Panc1 (cell line): ENCODE data around the gene MIPOL1. TPM values are rescaled to one million over a fixed set of nuclear protein-coding genes. Genes with fewer than 3 reads are reported as not detected.

Experiments used
- ATAC-seq: fragments of 200-7000 bp; cut with Tn5 transposase; 2 replicates; pipeline ENCODE4 v1.9.1; 2020; ENCODE audit warnings: mild to moderate bottlenecking, moderate library complexity
- BruUV-seq: library from RNA; stranded (reverse); fragments of 400-500 nt; replicated peaks from 2 replicates; lab custom pipeline; 2021; lab: Mats Ljungman, UMichigan
- CTCF ChIA-PET: fragments of 300-600 bp; sonication (Branson Sonifier 250); formaldehyde crosslinking; loops from one replicate; lab custom pipeline; 2022; ENCODE audit warnings: antibody characterized with exemption; lab: Charles Lee
- POLR2A ChIA-PET: fragments of 300-600 bp; sonication (Branson Sonifier 250); formaldehyde crosslinking; loops from one replicate; lab custom pipeline; 2022; ENCODE audit warnings: antibody characterized with exemption; lab: Charles Lee
- DNase-seq: peaks from one replicate; pipeline ENCODE4 v3.0.0-alpha.2; 2010; ENCODE audit warnings: low read depth, low spot score
- H3K27ac ChIP-seq: 2 replicates; pipeline ENCODE4 v1.5.1; 2011; ENCODE audit warnings: mild to moderate bottlenecking, low read length, inconsistent platforms
- H3K27me3 ChIP-seq: fragments of 200-500 bp; sonication (Bioruptor generic); 2 replicates; pipeline ENCODE4 v1.6.0; 2014; ENCODE audit warnings: low read length, inconsistent platforms; ENCODE audit not compliant: control insufficient read depth, insufficient read depth
- H3K36me3 ChIP-seq: fragments of 200-500 bp; sonication (Bioruptor generic); 2 replicates; pipeline ENCODE4 v1.5.1; 2014; ENCODE audit warnings: inconsistent platforms, mild to moderate bottlenecking, low read length, moderate library complexity; ENCODE audit not compliant: control insufficient read depth, insufficient read depth
- H3K4me1 ChIP-seq: 2 replicates; pipeline ENCODE4 v1.5.1; 2011; ENCODE audit warnings: inconsistent platforms, mild to moderate bottlenecking, low read length, moderate library complexity; ENCODE audit not compliant: control insufficient read depth, insufficient read depth
- H3K4me3 ChIP-seq, 2 experiments: 2 replicates each; pipeline ENCODE4 v1.5.1; 2011 to 2012; ENCODE audit warnings: low read depth in 2 of 2, low read length in 2 of 2, mild to moderate bottlenecking in 2 of 2, inconsistent platforms in 1 of 2, moderate library complexity in 1 of 2
- H3K9me3 ChIP-seq: fragments of 200-500 bp; sonication (Bioruptor generic); 2 replicates; pipeline ENCODE4 v1.5.1; 2014; ENCODE audit warnings: low read depth, mild to moderate bottlenecking, inconsistent platforms, low read length, moderate library complexity; ENCODE audit not compliant: control insufficient read depth, insufficient read depth
- POLR2AphosphoS5 ChIP-seq: IDR thresholded peaks from 2 replicates; pipeline ENCODE4 v1.6.1; 2012; ENCODE audit warnings: mild to moderate bottlenecking, low read depth, low read length, moderate library complexity
- SIN3A ChIP-seq: IDR thresholded peaks from 2 replicates; pipeline ENCODE4 v1.6.1; 2012; ENCODE audit warnings: low read depth, mild to moderate bottlenecking, low read length, moderate library complexity, borderline replicate concordance; ENCODE audit not compliant: insufficient read depth
- TCF7L2 ChIP-seq: IDR thresholded peaks from 2 replicates; pipeline ENCODE4 v1.6.1; 2011; ENCODE audit warnings: mild to moderate bottlenecking, low read depth, low read length, inconsistent platforms
- in situ Hi-C: cut with HindIII; loops from 2 replicates; pipeline ENCODE4 v1.10.0; 2016; ENCODE audit warnings: low sequenced_read_pairs, low pct_unique_long_range_greater_than_20kb
- intact Hi-C: fragments of 100-400 bp; cut with micrococcal nuclease; formaldehyde crosslinking; loops from one replicate; pipeline ENCODE4 v1.10.0; 2022; ENCODE audit not compliant: unreplicated experiment
- total RNA-seq: library from RNA; stranded (reverse); gene quantifications from one replicate; pipeline ENCODE4 v1.2.1, GENCODE V29; 2021; ENCODE audit not compliant: unreplicated experiment
- TF ChIP-seq, protein P1 (sequence below): fragments of 450-650 bp; IDR thresholded peaks from 2 replicates; pipeline ENCODE4 v1.5.1; 2017; ENCODE audit warnings: mild to moderate bottlenecking
- TF ChIP-seq, protein P2 (sequence below), 2 experiments: IDR thresholded peaks; 2 replicates each; pipeline ENCODE4 v1.6.1; 2011 to 2012; ENCODE audit warnings: low read depth in 2 of 2, control low read depth in 1 of 2, low read length in 1 of 2, mild to moderate bottlenecking in 1 of 2, moderate library complexity in 1 of 2; ENCODE audit not compliant: insufficient read depth in 1 of 2

The MIPOL1 gene
- total RNA-seq, 1 experiment from 2014 or later = 12.8 TPM

DNA sequence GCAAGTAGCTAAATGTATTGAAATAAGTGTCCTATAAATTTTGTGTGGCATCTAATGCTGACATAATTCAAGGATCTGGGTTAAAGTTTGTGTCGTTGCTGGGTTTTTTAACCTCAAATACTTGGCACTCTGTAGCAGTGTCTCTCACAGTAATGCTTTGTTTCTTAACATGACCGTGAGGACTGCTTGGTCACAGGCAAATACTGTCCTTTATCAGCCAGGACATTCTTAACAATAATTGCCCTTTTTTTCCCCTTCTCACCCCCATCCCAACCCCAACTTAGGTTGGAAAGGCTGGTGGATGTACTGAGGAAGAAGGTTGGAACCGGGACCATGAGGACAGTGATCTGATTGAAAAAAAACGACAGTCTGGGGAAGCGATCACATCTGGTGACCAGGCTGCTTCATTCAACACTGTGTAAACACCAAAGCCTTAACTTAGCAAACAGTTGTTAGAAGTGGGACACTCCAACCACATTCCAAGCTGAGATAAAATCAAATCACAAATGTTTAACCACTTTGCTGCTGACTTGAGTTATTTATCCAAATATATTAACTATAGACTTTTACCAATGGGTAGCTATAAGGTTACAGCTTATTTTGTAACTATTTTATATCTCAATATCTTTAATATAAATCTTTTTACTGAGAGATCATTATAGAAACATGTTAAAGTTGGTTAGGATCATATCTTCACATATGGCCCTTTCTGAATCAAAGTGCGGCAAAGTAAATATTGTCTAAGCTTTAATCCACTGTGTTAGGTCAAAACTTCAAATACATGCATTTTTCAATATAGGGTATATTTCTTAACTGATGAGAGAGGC, 349.1 kb downstream of the MIPOL1 start:
- intact Hi-C loops (no loop called here), in situ Hi-C loops (no loop called here)
- ChIA-PET CTCF (no interaction called here), POLR2A (interaction anchor here (0.7 kb wide), 1 partner anchor 10 kb away, joined by 3 read pairs; no protein-coding TSS in a partner anchor)
- Histone ChIP-seq H3K4me1 (peaks cover 2% of the 10 kb centered on the region), H3K9me3 (no peaks in the 10 kb centered on the region), H3K27ac (peak overlapping the region; percentile 74), H3K4me3 (peak overlapping the region in 1 of 2 experiments; percentile 33; a peak in 1 of 4 replicates), H3K36me3 (no peaks in the 10 kb centered on the region), H3K27me3 (no peaks in the 10 kb centered on the region)
- TF ChIP-seq TCF7L2 = peak; percentile 74
- TF ChIP-seq, protein P1, sequence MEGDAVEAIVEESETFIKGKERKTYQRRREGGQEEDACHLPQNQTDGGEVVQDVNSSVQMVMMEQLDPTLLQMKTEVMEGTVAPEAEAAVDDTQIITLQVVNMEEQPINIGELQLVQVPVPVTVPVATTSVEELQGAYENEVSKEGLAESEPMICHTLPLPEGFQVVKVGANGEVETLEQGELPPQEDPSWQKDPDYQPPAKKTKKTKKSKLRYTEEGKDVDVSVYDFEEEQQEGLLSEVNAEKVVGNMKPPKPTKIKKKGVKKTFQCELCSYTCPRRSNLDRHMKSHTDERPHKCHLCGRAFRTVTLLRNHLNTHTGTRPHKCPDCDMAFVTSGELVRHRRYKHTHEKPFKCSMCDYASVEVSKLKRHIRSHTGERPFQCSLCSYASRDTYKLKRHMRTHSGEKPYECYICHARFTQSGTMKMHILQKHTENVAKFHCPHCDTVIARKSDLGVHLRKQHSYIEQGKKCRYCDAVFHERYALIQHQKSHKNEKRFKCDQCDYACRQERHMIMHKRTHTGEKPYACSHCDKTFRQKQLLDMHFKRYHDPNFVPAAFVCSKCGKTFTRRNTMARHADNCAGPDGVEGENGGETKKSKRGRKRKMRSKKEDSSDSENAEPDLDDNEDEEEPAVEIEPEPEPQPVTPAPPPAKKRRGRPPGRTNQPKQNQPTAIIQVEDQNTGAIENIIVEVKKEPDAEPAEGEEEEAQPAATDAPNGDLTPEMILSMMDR = no peak
- ATAC-seq = peak; percentile 89
- DNase-seq = no peak
- no TSS peak for BruUV-seq

DNA sequence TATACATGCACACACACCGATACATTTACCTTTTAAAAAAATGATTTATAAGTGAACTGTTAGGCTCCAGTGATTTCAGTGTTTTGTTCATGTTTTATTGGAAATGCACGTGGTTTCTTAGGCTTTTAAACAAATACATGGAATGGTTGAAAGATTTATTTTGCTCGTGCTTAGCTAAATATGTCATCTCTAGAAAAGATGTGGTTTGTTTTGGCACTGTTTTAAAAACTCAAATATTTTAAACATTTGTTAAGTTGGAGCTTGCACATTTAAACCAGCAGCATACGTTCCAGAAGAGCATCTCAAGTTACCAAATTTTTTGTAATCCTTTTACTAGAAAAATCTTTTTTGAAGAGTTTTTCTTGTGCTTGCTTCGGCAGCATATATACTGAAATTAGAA, 352.8 kb downstream of the MIPOL1 start:
- no peak for ATAC-seq
- in situ Hi-C loops (no loop called here), intact Hi-C loops (no loop called here)
- Histone ChIP-seq H3K27me3 (no peaks in the 10 kb centered on the region), H3K36me3 (no peaks in the 10 kb centered on the region), H3K9me3 (no peaks in the 10 kb centered on the region; the same call in 1 of the 2 replicates), H3K4me3 (no peak overlapping the region), H3K4me1 (peaks cover 2% of the 10 kb centered on the region), H3K27ac (no peak overlapping the region)
- CTCF ChIA-PET = no interaction called here
- POLR2A ChIA-PET = no interaction called here
- no TSS peak for BruUV-seq
- TF ChIP-seq POLR2AphosphoS5 (no peak), TCF7L2 (no peak), SIN3A (no peak)
- TF ChIP-seq, protein P2, sequence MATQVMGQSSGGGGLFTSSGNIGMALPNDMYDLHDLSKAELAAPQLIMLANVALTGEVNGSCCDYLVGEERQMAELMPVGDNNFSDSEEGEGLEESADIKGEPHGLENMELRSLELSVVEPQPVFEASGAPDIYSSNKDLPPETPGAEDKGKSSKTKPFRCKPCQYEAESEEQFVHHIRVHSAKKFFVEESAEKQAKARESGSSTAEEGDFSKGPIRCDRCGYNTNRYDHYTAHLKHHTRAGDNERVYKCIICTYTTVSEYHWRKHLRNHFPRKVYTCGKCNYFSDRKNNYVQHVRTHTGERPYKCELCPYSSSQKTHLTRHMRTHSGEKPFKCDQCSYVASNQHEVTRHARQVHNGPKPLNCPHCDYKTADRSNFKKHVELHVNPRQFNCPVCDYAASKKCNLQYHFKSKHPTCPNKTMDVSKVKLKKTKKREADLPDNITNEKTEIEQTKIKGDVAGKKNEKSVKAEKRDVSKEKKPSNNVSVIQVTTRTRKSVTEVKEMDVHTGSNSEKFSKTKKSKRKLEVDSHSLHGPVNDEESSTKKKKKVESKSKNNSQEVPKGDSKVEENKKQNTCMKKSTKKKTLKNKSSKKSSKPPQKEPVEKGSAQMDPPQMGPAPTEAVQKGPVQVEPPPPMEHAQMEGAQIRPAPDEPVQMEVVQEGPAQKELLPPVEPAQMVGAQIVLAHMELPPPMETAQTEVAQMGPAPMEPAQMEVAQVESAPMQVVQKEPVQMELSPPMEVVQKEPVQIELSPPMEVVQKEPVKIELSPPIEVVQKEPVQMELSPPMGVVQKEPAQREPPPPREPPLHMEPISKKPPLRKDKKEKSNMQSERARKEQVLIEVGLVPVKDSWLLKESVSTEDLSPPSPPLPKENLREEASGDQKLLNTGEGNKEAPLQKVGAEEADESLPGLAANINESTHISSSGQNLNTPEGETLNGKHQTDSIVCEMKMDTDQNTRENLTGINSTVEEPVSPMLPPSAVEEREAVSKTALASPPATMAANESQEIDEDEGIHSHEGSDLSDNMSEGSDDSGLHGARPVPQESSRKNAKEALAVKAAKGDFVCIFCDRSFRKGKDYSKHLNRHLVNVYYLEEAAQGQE (IDR thresholded peaks at IDR 0.05; ENCODE audit: insufficient read depth in 1 of 2, low read depth in 2 of 2, low read length in 1 of 2) = no peak
- TF ChIP-seq, protein P1 = no peak
- DNase-seq = no peak
